Ishikawa (cell line): ENCODE measurements around the gene OPHN1.

ENCODE experiments used
- CEBPB ChIP-seq: IDR thresholded peaks from 2 replicates; pipeline ENCODE4 v1.6.1; 2012
- CREB1 ChIP-seq: IDR thresholded peaks from 2 replicates; pipeline ENCODE4 v1.6.1; 2012; ENCODE audit warnings: low read depth
- EGR1 ChIP-seq: IDR thresholded peaks from 2 replicates; pipeline ENCODE4 v1.6.1; 2012
- EP300 ChIP-seq: IDR thresholded peaks from 2 replicates; pipeline ENCODE4 v1.6.1; 2012; ENCODE audit warnings: borderline replicate concordance
- FOXM1 ChIP-seq: IDR thresholded peaks from 2 replicates; pipeline ENCODE4 v1.6.1; 2012; ENCODE audit warnings: low read depth, borderline replicate concordance
- MAX ChIP-seq: IDR thresholded peaks from 2 replicates; pipeline ENCODE4 v1.6.1; 2012
- RAD21 ChIP-seq: IDR thresholded peaks from 2 replicates; pipeline ENCODE4 v1.6.1; 2012; ENCODE audit warnings: low read depth
- TAF1 ChIP-seq: IDR thresholded peaks from 2 replicates; pipeline ENCODE4 v1.6.1; 2012; ENCODE audit warnings: low read depth, mild to moderate bottlenecking
- TCF12 ChIP-seq: IDR thresholded peaks from 2 replicates; pipeline ENCODE4 v1.6.1; 2012; ENCODE audit warnings: low read depth
- TEAD4 ChIP-seq: IDR thresholded peaks from 2 replicates; pipeline ENCODE4 v1.6.1; 2012
- ZBTB7A ChIP-seq: IDR thresholded peaks from 2 replicates; pipeline ENCODE4 v1.6.1; 2012; ENCODE audit warnings: low read depth
- TF ChIP-seq, protein P1 (sequence below): IDR thresholded peaks from 2 replicates; pipeline ENCODE4 v1.6.1; 2012; ENCODE audit warnings: low read depth, mild to moderate bottlenecking

GRCh38 chrX:68199062-68199848, 234.0 kb downstream of the OPHN1 start:
- TF ChIP-seq, protein P1, sequence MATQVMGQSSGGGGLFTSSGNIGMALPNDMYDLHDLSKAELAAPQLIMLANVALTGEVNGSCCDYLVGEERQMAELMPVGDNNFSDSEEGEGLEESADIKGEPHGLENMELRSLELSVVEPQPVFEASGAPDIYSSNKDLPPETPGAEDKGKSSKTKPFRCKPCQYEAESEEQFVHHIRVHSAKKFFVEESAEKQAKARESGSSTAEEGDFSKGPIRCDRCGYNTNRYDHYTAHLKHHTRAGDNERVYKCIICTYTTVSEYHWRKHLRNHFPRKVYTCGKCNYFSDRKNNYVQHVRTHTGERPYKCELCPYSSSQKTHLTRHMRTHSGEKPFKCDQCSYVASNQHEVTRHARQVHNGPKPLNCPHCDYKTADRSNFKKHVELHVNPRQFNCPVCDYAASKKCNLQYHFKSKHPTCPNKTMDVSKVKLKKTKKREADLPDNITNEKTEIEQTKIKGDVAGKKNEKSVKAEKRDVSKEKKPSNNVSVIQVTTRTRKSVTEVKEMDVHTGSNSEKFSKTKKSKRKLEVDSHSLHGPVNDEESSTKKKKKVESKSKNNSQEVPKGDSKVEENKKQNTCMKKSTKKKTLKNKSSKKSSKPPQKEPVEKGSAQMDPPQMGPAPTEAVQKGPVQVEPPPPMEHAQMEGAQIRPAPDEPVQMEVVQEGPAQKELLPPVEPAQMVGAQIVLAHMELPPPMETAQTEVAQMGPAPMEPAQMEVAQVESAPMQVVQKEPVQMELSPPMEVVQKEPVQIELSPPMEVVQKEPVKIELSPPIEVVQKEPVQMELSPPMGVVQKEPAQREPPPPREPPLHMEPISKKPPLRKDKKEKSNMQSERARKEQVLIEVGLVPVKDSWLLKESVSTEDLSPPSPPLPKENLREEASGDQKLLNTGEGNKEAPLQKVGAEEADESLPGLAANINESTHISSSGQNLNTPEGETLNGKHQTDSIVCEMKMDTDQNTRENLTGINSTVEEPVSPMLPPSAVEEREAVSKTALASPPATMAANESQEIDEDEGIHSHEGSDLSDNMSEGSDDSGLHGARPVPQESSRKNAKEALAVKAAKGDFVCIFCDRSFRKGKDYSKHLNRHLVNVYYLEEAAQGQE = no peak
- TF ChIP-seq CEBPB = no peak
- TF ChIP-seq TCF12 = no peak
- TF ChIP-seq MAX = no peak
- no peak for TF ChIP-seq EP300
- no peak for TF ChIP-seq EGR1
- TF ChIP-seq RAD21 = no peak
- TF ChIP-seq FOXM1 = no peak
- TF ChIP-seq TEAD4 = no peak
- no peak for TF ChIP-seq TAF1
- TF ChIP-seq CREB1 = no peak
- TF ChIP-seq ZBTB7A = no peak
